ENCODE measurements around the gene GPR108.

The GPR108 gene

GRCh38 chr19:6729573-6730152 lies 7.7 kb downstream of the GPR108 start:
- Histone ChIP-seq H3K27me3 (ENCODE audit: insufficient read depth, low read depth) (no peaks in the 10 kb centered on the region), H3K36me3 (ENCODE audit: insufficient read depth) (no peaks in the 10 kb centered on the region), H3K79me2 (ENCODE audit: insufficient read depth, low read depth) (no peaks in the 10 kb centered on the region), H4K20me1 (ENCODE audit: insufficient read depth) (no peaks in the 10 kb centered on the region), H3K4me1 (ENCODE audit: low read depth, poor library complexity, severe bottlenecking) (no peaks in the 10 kb centered on the region), H3K9ac (no peak overlapping the region), H3K4me2 (no peak overlapping the region), H3K27ac (no peak overlapping the region), H2AFZ (ENCODE audit: low read depth) (no peak overlapping the region), H3K4me3 (IDR thresholded peaks at IDR 0.05; ENCODE audit: insufficient read depth, low read depth, low read length) (no peak overlapping the region)
- TF ChIP-seq CTCF (conservative IDR thresholded peaks at IDR 0.05; ENCODE audit: low read depth, low read length), result no peak

- H3K9ac ChIP-seq, result no peak overlapping the region
- no peaks in the 10 kb centered on the region for H3K27me3 ChIP-seq (ENCODE audit: insufficient read depth, low read depth)
- H3K4me3 ChIP-seq (IDR thresholded peaks at IDR 0.05; ENCODE audit: insufficient read depth, low read depth, low read length), result no peak overlapping the region
- H4K20me1 ChIP-seq (ENCODE audit: insufficient read depth), result no peaks in the 10 kb centered on the region
- H3K4me1 ChIP-seq (ENCODE audit: low read depth, poor library complexity, severe bottlenecking), result no peaks in the 10 kb centered on the region
- H3K4me2 ChIP-seq, result no peak overlapping the region
- H3K79me2 ChIP-seq (ENCODE audit: insufficient read depth, low read depth), result no peaks in the 10 kb centered on the region
- no peak overlapping the region for H3K27ac ChIP-seq
- no peak for TF ChIP-seq CTCF (conservative IDR thresholded peaks at IDR 0.05; ENCODE audit: low read depth, low read length)
- no peak overlapping the region for H2AFZ ChIP-seq (ENCODE audit: low read depth)
- H3K36me3 ChIP-seq (ENCODE audit: insufficient read depth), result no peaks in the 10 kb centered on the region
These were observed 9.0 kb downstream of the GPR108 start for GRCh38 chr19:6728346-6728745.

GRCh38 chr19:6725513-6726231 lies 11.7 kb downstream of the GPR108 start:
- Histone ChIP-seq H3K79me2 (ENCODE audit: insufficient read depth, low read depth) (no peaks in the 10 kb centered on the region), H3K4me3 (IDR thresholded peaks at IDR 0.05; ENCODE audit: insufficient read depth, low read depth, low read length) (no peak overlapping the region), H3K27ac (no peak overlapping the region), H2AFZ (ENCODE audit: low read depth) (no peak overlapping the region), H4K20me1 (ENCODE audit: insufficient read depth) (no peaks in the 10 kb centered on the region), H3K4me2 (no peak overlapping the region), H3K27me3 (ENCODE audit: insufficient read depth, low read depth) (no peaks in the 10 kb centered on the region), H3K9ac (no peak overlapping the region), H3K36me3 (ENCODE audit: insufficient read depth) (no peaks in the 10 kb centered on the region), H3K4me1 (ENCODE audit: low read depth, poor library complexity, severe bottlenecking) (no peaks in the 10 kb centered on the region)
- no peak for TF ChIP-seq CTCF (conservative IDR thresholded peaks at IDR 0.05; ENCODE audit: low read depth, low read length)

GRCh38 chr19:6724631-6725492 lies 12.5 kb downstream of the GPR108 start:
- H3K79me2 ChIP-seq (ENCODE audit: insufficient read depth, low read depth), result no peaks in the 10 kb centered on the region
- no peak overlapping the region for H3K27ac ChIP-seq
- no peaks in the 10 kb centered on the region for H3K4me1 ChIP-seq (ENCODE audit: low read depth, poor library complexity, severe bottlenecking)
- H3K36me3 ChIP-seq (ENCODE audit: insufficient read depth), result no peaks in the 10 kb centered on the region
- H3K4me3 ChIP-seq (IDR thresholded peaks at IDR 0.05; ENCODE audit: insufficient read depth, low read depth, low read length), result no peak overlapping the region
- H4K20me1 ChIP-seq (ENCODE audit: insufficient read depth), result no peaks in the 10 kb centered on the region
- H2AFZ ChIP-seq (ENCODE audit: low read depth), result no peak overlapping the region
- no peak overlapping the region for H3K4me2 ChIP-seq
- no peaks in the 10 kb centered on the region for H3K27me3 ChIP-seq (ENCODE audit: insufficient read depth, low read depth)
- H3K9ac ChIP-seq, result no peak overlapping the region
- no peak for TF ChIP-seq CTCF (conservative IDR thresholded peaks at IDR 0.05; ENCODE audit: low read depth, low read length)

Data from KMS-11 (cell line).